Cardiac muscle cell (in vitro differentiated cells and primary cell): ENCODE data around the gene SHROOM3. TPM values are rescaled to one million over a fixed set of nuclear protein-coding genes. Genes with fewer than 3 reads are reported as not detected.
A peak's percentile ranks its signal among the peaks of the same experiment; 100 is the strongest.

Experiments used
- DNase-seq, 2 donors: peaks; one replicate each; pipeline versions ENCODE4 v3.0.0 to v3.0.0-alpha.2; 2010 to 2017; ENCODE audit warnings: low read depth in 1 of 2, low spot score in 1 of 2
- H3K27ac ChIP-seq: fragments of 200-600 bp; sonication (generic); 2 replicates; pipeline ENCODE4 v1.5.1; 2016
- H3K27me3 ChIP-seq: fragments of 200-600 bp; sonication (generic); 2 replicates; pipeline ENCODE4 v1.6.0; 2016; ENCODE audit warnings: control low read depth
- H3K36me3 ChIP-seq: fragments of 200-600 bp; sonication (generic); 2 replicates; pipeline ENCODE4 v1.5.1; 2016; ENCODE audit warnings: control low read depth
- H3K4me1 ChIP-seq: fragments of 200-600 bp; sonication (generic); 2 replicates; pipeline ENCODE4 v1.8.1; 2017; ENCODE audit warnings: low read depth, mild to moderate bottlenecking, mixed run types
- H3K4me3 ChIP-seq: fragments of 200-600 bp; sonication (generic); 2 replicates; pipeline ENCODE4 v1.5.1; 2016; ENCODE audit warnings: mild to moderate bottlenecking
- H3K9me3 ChIP-seq: fragments of 200-600 bp; sonication (generic); 2 replicates; pipeline ENCODE4 v1.5.1; 2017; ENCODE audit warnings: low read depth, mild to moderate bottlenecking, control low read depth
- polyA plus RNA-seq: library from polyadenylated mRNA; unstranded; fragments of >200 nt; fragmentation: Nextera tagmentation; extraction: Ambion mirVana; gene quantifications from 2 replicates; pipeline ENCODE4 v1.2.1, GENCODE V29; 2016
- total RNA-seq: library from RNA; depleted of rRNA; stranded (reverse); fragments of >200 nt; gene quantifications from 2 replicates; pipeline ENCODE4 v1.2.3, GENCODE V29; 2016
- TF ChIP-seq, protein P1 (sequence below): IDR thresholded peaks from 2 replicates; pipeline ENCODE4 v1.5.1; 2012; ENCODE audit warnings: low read depth, mild to moderate bottlenecking, low read length

Gene SHROOM3
- total and polyA plus RNA-seq, 2 experiments from 2014 or later: 13.7 to 47.7 TPM

GRCh38 chr4:76760193-76760592, 325.2 kb downstream of the SHROOM3 start:
- TF ChIP-seq, protein P1, sequence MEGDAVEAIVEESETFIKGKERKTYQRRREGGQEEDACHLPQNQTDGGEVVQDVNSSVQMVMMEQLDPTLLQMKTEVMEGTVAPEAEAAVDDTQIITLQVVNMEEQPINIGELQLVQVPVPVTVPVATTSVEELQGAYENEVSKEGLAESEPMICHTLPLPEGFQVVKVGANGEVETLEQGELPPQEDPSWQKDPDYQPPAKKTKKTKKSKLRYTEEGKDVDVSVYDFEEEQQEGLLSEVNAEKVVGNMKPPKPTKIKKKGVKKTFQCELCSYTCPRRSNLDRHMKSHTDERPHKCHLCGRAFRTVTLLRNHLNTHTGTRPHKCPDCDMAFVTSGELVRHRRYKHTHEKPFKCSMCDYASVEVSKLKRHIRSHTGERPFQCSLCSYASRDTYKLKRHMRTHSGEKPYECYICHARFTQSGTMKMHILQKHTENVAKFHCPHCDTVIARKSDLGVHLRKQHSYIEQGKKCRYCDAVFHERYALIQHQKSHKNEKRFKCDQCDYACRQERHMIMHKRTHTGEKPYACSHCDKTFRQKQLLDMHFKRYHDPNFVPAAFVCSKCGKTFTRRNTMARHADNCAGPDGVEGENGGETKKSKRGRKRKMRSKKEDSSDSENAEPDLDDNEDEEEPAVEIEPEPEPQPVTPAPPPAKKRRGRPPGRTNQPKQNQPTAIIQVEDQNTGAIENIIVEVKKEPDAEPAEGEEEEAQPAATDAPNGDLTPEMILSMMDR: no peak

DNA sequence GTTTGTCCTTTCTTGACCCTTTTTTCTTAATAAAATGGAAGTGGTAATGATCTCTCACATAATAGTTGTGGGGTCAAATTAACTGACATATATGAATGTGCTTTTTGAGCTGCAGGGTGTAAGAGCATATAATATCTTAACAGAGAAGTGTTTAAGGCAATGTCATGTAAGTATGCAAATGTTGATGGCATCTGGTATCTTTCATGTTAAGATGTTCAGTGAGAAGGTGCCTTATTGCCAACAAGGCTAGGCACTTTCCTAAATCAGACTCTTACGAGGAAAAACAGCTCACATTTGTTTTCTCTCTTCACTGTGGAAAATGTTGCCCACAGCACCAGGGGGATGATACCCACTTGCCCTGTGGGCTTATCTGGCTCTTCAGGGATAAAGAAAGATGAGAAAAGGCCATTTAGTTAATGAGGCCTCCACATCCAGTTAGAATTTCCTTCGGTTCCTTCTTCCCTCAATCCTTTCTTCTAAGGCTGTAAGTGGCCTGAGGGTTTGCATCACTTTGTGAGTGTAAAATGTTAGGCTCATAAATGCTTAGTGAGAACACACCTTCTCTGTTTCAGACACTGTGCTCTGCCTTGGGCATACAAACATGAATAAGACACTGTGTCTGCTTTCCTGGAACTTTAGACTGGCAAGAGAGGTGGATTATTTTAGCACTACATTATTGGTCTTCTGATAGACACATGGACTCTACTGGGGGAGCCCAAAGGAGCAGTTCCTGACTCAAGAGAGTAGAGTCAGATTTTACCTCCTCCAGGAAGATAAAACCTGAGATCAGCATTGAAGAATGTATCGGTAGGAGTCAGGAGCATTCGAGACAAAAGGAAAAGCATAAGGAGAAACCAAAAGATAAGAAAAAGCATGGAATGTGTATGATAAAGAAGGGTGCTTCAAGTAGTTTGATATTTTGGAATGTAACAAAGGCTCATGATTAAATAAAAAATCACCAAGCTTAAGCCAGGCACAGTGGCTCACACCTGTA, 327.4 kb downstream of the SHROOM3 start:
- TF ChIP-seq, protein P1: no peak
- H3K9me3 ChIP-seq: no peaks in the 10 kb centered on the region
- no peak overlapping the region for H3K4me3 ChIP-seq
- H3K27me3 ChIP-seq: no peaks in the 10 kb centered on the region
- no peaks in the 10 kb centered on the region for H3K36me3 ChIP-seq
- H3K27ac ChIP-seq: no peak overlapping the region
- H3K4me1 ChIP-seq: no peaks in the 10 kb centered on the region
- no peak for DNase-seq

More at GRCh38 chr4:76760193-76760592, 325.2 kb downstream of the SHROOM3 start:
- no peaks in the 10 kb centered on the region for H3K9me3 ChIP-seq
- DNase-seq: no peak
- peaks cover under 1% of the 10 kb centered on the region for H3K36me3 ChIP-seq
- H3K4me1 ChIP-seq: peaks cover 11% of the 10 kb centered on the region
- no peak overlapping the region for H3K4me3 ChIP-seq
- no peak overlapping the region for H3K27ac ChIP-seq
- H3K27me3 ChIP-seq: no peaks in the 10 kb centered on the region

DNA sequence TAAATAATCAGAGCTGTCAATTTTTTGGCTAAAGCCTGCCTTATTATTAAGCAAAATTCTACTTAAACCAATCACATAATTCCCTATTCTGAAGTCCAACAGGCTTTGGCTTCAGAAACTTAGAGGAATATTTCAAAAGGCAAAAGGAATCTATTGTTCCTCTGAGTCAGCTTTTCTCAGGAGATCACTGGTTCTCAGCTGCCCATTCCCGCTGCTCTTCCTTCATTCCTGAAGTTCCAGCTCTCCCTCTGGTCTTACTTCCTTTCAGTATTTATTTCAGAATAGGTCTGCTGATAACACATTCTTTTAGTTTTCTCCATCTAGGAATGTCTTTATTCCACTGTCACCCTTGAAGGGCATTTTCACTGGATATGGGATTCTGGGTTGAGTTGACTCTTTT, 329.2 kb downstream of the SHROOM3 start:
- TF ChIP-seq, protein P1: no peak
- H3K27ac ChIP-seq: no peak overlapping the region

DNA sequence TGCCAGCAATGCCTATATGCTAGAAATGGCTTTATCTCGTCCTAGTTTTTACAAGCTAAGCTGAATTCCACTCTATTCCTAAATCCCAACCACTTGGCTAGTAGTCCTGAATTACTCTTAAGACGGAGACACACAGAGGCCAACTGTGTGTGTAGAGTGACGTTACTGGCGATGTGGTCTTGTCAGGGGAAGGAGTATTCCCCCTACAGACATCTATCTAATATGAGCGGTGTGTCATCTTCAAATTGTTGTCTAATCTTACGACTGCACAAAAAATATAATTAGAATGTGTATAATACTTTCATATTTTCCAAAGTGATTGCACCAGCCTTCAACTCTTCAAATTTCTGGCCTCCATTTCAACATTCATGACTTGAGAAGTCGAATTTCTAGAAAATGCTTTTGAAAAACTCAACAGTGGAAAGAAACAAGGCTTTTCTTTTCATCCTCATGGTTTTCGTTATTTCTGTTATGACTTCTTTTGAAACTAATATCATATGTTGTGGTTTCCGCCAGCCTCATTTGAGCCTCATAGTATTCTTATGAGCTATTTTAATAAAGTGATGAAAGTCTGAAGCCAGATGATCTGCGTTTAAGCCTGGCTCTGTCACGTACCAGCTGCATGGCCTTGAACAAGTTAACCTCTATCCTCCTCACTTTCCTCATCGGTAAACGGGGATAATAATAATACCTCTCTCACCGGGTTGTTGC, 330.6 kb downstream of the SHROOM3 start:
- DNase-seq: peak in 1 of 2 donors; percentile 41
- no peaks in the 10 kb centered on the region for H3K27me3 ChIP-seq
- H3K4me3 ChIP-seq: no peak overlapping the region
- TF ChIP-seq, protein P1: no peak
- H3K27ac ChIP-seq: no peak overlapping the region
- H3K36me3 ChIP-seq: peaks cover under 1% of the 10 kb centered on the region
- no peaks in the 10 kb centered on the region for H3K9me3 ChIP-seq
- peaks cover 6% of the 10 kb centered on the region for H3K4me1 ChIP-seq

More for the DNA sequence above, 329.2 kb downstream of the SHROOM3 start:
- no peaks in the 10 kb centered on the region for H3K9me3 ChIP-seq
- H3K4me1 ChIP-seq: peaks cover 4% of the 10 kb centered on the region
- no peaks in the 10 kb centered on the region for H3K27me3 ChIP-seq
- no peak overlapping the region for H3K4me3 ChIP-seq
- H3K36me3 ChIP-seq: no peaks in the 10 kb centered on the region
- DNase-seq: peak in 1 of 2 donors; percentile 78

GRCh38 chr4:76767983-76768382, 333.0 kb downstream of the SHROOM3 start:
- no peaks in the 10 kb centered on the region for H3K27me3 ChIP-seq
- no peak for DNase-seq
- peaks cover 9% of the 10 kb centered on the region for H3K36me3 ChIP-seq
- TF ChIP-seq, protein P1: no peak
- no peak overlapping the region for H3K27ac ChIP-seq
- H3K9me3 ChIP-seq: no peaks in the 10 kb centered on the region
- peaks cover 6% of the 10 kb centered on the region for H3K4me1 ChIP-seq
- no peak overlapping the region for H3K4me3 ChIP-seq
